GM12892 (cell line): ENCODE data around the gene GPHA2.

Experiments
- POLR2A ChIP-seq: IDR thresholded peaks from 2 replicates; pipeline ENCODE4 v1.6.1; 2011; ENCODE audit warnings: low read depth, low read length, control low read depth
- POLR2AphosphoS5 ChIP-seq: IDR thresholded peaks from 2 replicates; pipeline ENCODE4 v1.6.1; 2011; ENCODE audit warnings: low read depth, low read length, control low read depth
- TAF1 ChIP-seq: IDR thresholded peaks from 2 replicates; pipeline ENCODE4 v1.6.1; 2011; ENCODE audit warnings: low read depth, mild to moderate bottlenecking, control low read depth, low read length, borderline replicate concordance

GRCh38 chr11:64918017-64918416 lies 17.7 kb downstream of the GPHA2 start:
- TF ChIP-seq POLR2A (no peak), POLR2AphosphoS5 (no peak), TAF1 (no peak)
